ENCODE data around the gene KCNA10. TPM values are rescaled to one million over a fixed set of nuclear protein-coding genes. Genes with fewer than 3 reads are reported as not detected.
A peak's percentile ranks its signal among the peaks of the same experiment; 100 is the strongest.

The KCNA10 gene
- total and polyA plus RNA-seq, 4 donors: not detected

GRCh38 chr1:110525249-110525595, 6.2 kb upstream of the KCNA10 start:
- WGBS, 2 donors: 63 to 91% methylated on average over 6 of the region's 6 CpGs
- H3K4me3 ChIP-seq: no peak overlapping the region
- TF ChIP-seq CTCF (IDR thresholded peaks at IDR 0.05; ENCODE audit: control extremely low read depth, extremely low read depth): no peak

GRCh38 chr1:110524311-110525248, 5.6 kb upstream of the KCNA10 start:
- Histone ChIP-seq H3K9me3 (ENCODE audit: control insufficient read depth in 4 of 4, insufficient read depth in 3 of 4, low read length in 3 of 4) (no peaks in the 10 kb centered on the region), H3K4me1 (ENCODE audit: control insufficient read depth in 5 of 5, insufficient read depth in 5 of 5, low read length in 5 of 5) (no peaks in the 10 kb centered on the region), H3K4me3 (no peak overlapping the region), H3K27me3 (ENCODE audit: control insufficient read depth in 3 of 3, insufficient read depth in 3 of 3, low read length in 2 of 3) (peaks cover 0 to 22% (median 0%) of the 10 kb centered on the region in 3 donors), H3K9ac (ENCODE audit: insufficient read depth in 1 of 2, low read length in 2 of 2) (no peak overlapping the region), H3K36me3 (ENCODE audit: control insufficient read depth in 4 of 4, insufficient read depth in 4 of 4, low read length in 4 of 4) (no peaks in the 10 kb centered on the region), H3K27ac (ENCODE audit: low read depth in 1 of 2, low read length in 1 of 2) (no peak overlapping the region)
- TF ChIP-seq CTCF (IDR thresholded peaks at IDR 0.05; ENCODE audit: control extremely low read depth, extremely low read depth): peak; percentile 29
- peak; percentile 15 for ATAC-seq (ENCODE audit: insufficient read depth, low FRiP score)
- DNase-seq: peak; percentile 34 to 60 (median 47)
- 38 to 42% methylated on average over 20 of the region's 20 CpGs for WGBS, 2 donors

More at GRCh38 chr1:110525249-110525595, 6.2 kb upstream of the KCNA10 start:
- H3K27ac ChIP-seq (ENCODE audit: low read depth in 1 of 2, low read length in 1 of 2): no peak overlapping the region
- H3K9me3 ChIP-seq (ENCODE audit: control insufficient read depth in 4 of 4, insufficient read depth in 3 of 4, low read length in 3 of 4): no peaks in the 10 kb centered on the region
- DNase-seq (no peak), ATAC-seq (ENCODE audit: insufficient read depth, low FRiP score) (no peak)
- no peak overlapping the region for H3K9ac ChIP-seq (ENCODE audit: insufficient read depth in 1 of 2, low read length in 2 of 2)
- H3K4me1 ChIP-seq (ENCODE audit: control insufficient read depth in 5 of 5, insufficient read depth in 5 of 5, low read length in 5 of 5): no peaks in the 10 kb centered on the region
- H3K36me3 ChIP-seq (ENCODE audit: control insufficient read depth in 4 of 4, insufficient read depth in 4 of 4, low read length in 4 of 4): no peaks in the 10 kb centered on the region
- peaks cover 0 to 22% (median 0%) of the 10 kb centered on the region in 3 donors for H3K27me3 ChIP-seq (ENCODE audit: control insufficient read depth in 3 of 3, insufficient read depth in 3 of 3, low read length in 2 of 3)

- Histone ChIP-seq H3K4me1 (ENCODE audit: control insufficient read depth in 5 of 5, insufficient read depth in 5 of 5, low read length in 5 of 5) (no peaks in the 10 kb centered on the region), H3K27me3 (ENCODE audit: control insufficient read depth in 3 of 3, insufficient read depth in 3 of 3, low read length in 2 of 3) (peaks cover 0 to 22% (median 0%) of the 10 kb centered on the region in 3 donors)
These were observed 4.0 kb upstream of the KCNA10 start for GRCh38 chr1:110523011-110523410.

More at GRCh38 chr1:110523011-110523410, 4.0 kb upstream of the KCNA10 start:
- H3K9me3 ChIP-seq (ENCODE audit: control insufficient read depth in 4 of 4, insufficient read depth in 3 of 4, low read length in 3 of 4): peaks cover 0 to under 1% (median 0%) of the 10 kb centered on the region in 4 donors
- TF ChIP-seq CTCF (IDR thresholded peaks at IDR 0.05; ENCODE audit: control extremely low read depth, extremely low read depth): no peak
- H3K9ac ChIP-seq (ENCODE audit: insufficient read depth in 1 of 2, low read length in 2 of 2): no peak overlapping the region
- no peak overlapping the region for H3K4me3 ChIP-seq
- DNase-seq: no peak
- no peaks in the 10 kb centered on the region for H3K36me3 ChIP-seq (ENCODE audit: control insufficient read depth in 4 of 4, insufficient read depth in 4 of 4, low read length in 4 of 4)
- no peak for ATAC-seq (ENCODE audit: insufficient read depth, low FRiP score)
- 54 to 61% methylated on average over 4 of the region's 4 CpGs for WGBS, 2 donors
- H3K27ac ChIP-seq (ENCODE audit: low read depth in 1 of 2, low read length in 1 of 2): no peak overlapping the region
